Epithelial cell of esophagus (primary cell): ENCODE data around the gene DNAJC1.
"Not testable (repeated sequence)": the region's sequence is repeated elsewhere in the genome, so short reads cannot be mapped to it uniquely, and the experiment has no call there.

Source experiments
- DNase-seq: peaks from one replicate; pipeline ENCODE4 v3.0.0; 2010; ENCODE audit warnings: low read depth
- H3K4me3 ChIP-seq: 2 replicates; pipeline ENCODE4 v1.5.1; 2011; ENCODE audit warnings: mild to moderate bottlenecking, low read length, control low read depth
- CTCF ChIP-seq: IDR thresholded peaks from 2 replicates; pipeline ENCODE4 v1.5.1; 2011; ENCODE audit warnings: low read depth, mild to moderate bottlenecking, low read length, control low read depth, inconsistent platforms; ENCODE audit not compliant: insufficient read depth; ENCODE audit errors: missing control alignments

DNAJC1 gene

GRCh38 chr10:21860718-21861117 is 142.8 kb downstream of the DNAJC1 start:
- TF ChIP-seq CTCF: no peak
- peak; percentile 2 for DNase-seq
- no peak overlapping the region for H3K4me3 ChIP-seq

- H3K4me3 ChIP-seq: no peak overlapping the region
- no peak for DNase-seq
- no peak for TF ChIP-seq CTCF
Measured at GRCh38 chr10:21858455-21858854, 145.1 kb downstream of the DNAJC1 start.

GRCh38 chr10:21849607-21850006 is 153.9 kb downstream of the DNAJC1 start:
- TF ChIP-seq CTCF: no peak
- no peak overlapping the region for H3K4me3 ChIP-seq
- DNase-seq: no peak

- DNase-seq: peak; percentile 1
- no peak for TF ChIP-seq CTCF
- no peak overlapping the region for H3K4me3 ChIP-seq
Measured at GRCh38 chr10:21843645-21844044, 159.9 kb downstream of the DNAJC1 start.

- DNase-seq, H3K4me3 ChIP-seq: not testable (repeated sequence)
Measured at GRCh38 chr10:21841273-21841672, 162.3 kb downstream of the DNAJC1 start.

- H3K4me3 ChIP-seq, DNase-seq: not testable (repeated sequence)
Measured at GRCh38 chr10:21837487-21837886, 166.0 kb downstream of the DNAJC1 start.

GRCh38 chr10:21834574-21834973 is 169.0 kb downstream of the DNAJC1 start:
- DNase-seq: not testable (repeated sequence)

GRCh38 chr10:21832821-21833130 is 170.8 kb downstream of the DNAJC1 start:
- TF ChIP-seq CTCF: no peak
- H3K4me3 ChIP-seq: no peak overlapping the region
- DNase-seq: no peak

More at GRCh38 chr10:21834574-21834973, 169.0 kb downstream of the DNAJC1 start:
- not testable (repeated sequence) for H3K4me3 ChIP-seq
